HFFc6 (cell line): ENCODE measurements around the gene PPP1R27. TPM values are rescaled to one million over a fixed set of nuclear protein-coding genes. Genes with fewer than 3 reads are reported as not detected.

Experiments
- DNase-seq: peaks from one replicate; pipeline ENCODE4 v3.0.0-alpha.2; 2018
- H3K27ac Mint-ChIP-seq: 2 replicates; pipeline ENCODE4 v1.8.0; 2020; ENCODE audit warnings: mild to moderate bottlenecking, mixed read lengths
- H3K27me3 Mint-ChIP-seq: 2 replicates; pipeline ENCODE4 v1.8.0; 2021; ENCODE audit warnings: mild to moderate bottlenecking, moderate library complexity, mixed read lengths; ENCODE audit not compliant: insufficient read depth
- H3K36me3 Mint-ChIP-seq: 2 replicates; pipeline ENCODE4 v1.8.0; 2021; ENCODE audit warnings: low read depth, mixed read lengths
- H3K4me1 Mint-ChIP-seq: 2 replicates; pipeline ENCODE4 v1.8.0; 2020; ENCODE audit warnings: low read depth, mixed read lengths
- H3K4me3 Mint-ChIP-seq: 2 replicates; pipeline ENCODE4 v1.8.0; 2020; ENCODE audit warnings: mild to moderate bottlenecking, moderate library complexity, mixed read lengths
- H3K9me3 Mint-ChIP-seq: 2 replicates; pipeline ENCODE4 v1.8.0; 2020; ENCODE audit warnings: mild to moderate bottlenecking, mixed read lengths
- total RNA-seq, 6 experiments: library from RNA; stranded (reverse); fragmentation: NEBNext Ultra II Directional; extraction: Animal tissue kit (Norgen Biotek cat#: 25700); gene quantifications; 2 replicates in 1 of 6; 3 replicates in 5 of 6; pipeline ENCODE4 v1.2.3, GENCODE V29; 2021
- TF ChIP-seq, protein P1 (sequence below): fragments of 200-600 bp; sonication (generic); IDR thresholded peaks from 2 replicates; pipeline ENCODE4 v1.5.0; 2021; ENCODE audit warnings: antibody characterized with exemption, mild to moderate bottlenecking

The PPP1R27 gene
- total RNA-seq, 6 experiments from 2014 or later, result not detected

GRCh38 chr17:81865733-81866439 lies 31.0 kb upstream of the PPP1R27 start:
- H3K4me3 Mint-ChIP-seq, result peak overlapping the region; percentile 24; the same call in 1 of the 2 replicates
- peaks cover 46% of the 10 kb centered on the region for H3K4me1 Mint-ChIP-seq
- H3K9me3 Mint-ChIP-seq, result peaks cover 5% of the 10 kb centered on the region; the same call in 1 of the 2 replicates
- no peak for DNase-seq
- H3K27me3 Mint-ChIP-seq, result peaks cover 60% of the 10 kb centered on the region
- peak overlapping the region; percentile 93 for H3K27ac Mint-ChIP-seq
- peaks cover 21% of the 10 kb centered on the region for H3K36me3 Mint-ChIP-seq
- TF ChIP-seq, protein P1, sequence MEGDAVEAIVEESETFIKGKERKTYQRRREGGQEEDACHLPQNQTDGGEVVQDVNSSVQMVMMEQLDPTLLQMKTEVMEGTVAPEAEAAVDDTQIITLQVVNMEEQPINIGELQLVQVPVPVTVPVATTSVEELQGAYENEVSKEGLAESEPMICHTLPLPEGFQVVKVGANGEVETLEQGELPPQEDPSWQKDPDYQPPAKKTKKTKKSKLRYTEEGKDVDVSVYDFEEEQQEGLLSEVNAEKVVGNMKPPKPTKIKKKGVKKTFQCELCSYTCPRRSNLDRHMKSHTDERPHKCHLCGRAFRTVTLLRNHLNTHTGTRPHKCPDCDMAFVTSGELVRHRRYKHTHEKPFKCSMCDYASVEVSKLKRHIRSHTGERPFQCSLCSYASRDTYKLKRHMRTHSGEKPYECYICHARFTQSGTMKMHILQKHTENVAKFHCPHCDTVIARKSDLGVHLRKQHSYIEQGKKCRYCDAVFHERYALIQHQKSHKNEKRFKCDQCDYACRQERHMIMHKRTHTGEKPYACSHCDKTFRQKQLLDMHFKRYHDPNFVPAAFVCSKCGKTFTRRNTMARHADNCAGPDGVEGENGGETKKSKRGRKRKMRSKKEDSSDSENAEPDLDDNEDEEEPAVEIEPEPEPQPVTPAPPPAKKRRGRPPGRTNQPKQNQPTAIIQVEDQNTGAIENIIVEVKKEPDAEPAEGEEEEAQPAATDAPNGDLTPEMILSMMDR, result no peak

- Mint-ChIP-seq H3K36me3 (peaks cover 20% of the 10 kb centered on the region), H3K4me3 (peak overlapping the region; percentile 24; the same call in 1 of the 2 replicates), H3K27me3 (peaks cover 64% of the 10 kb centered on the region), H3K9me3 (peaks cover 5% of the 10 kb centered on the region; the same call in 1 of the 2 replicates), H3K27ac (peak overlapping the region; percentile 93), H3K4me1 (peaks cover 46% of the 10 kb centered on the region)
- TF ChIP-seq, protein P1, result no peak
- DNase-seq, result no peak
Measured at GRCh38 chr17:81865358-81865732, 30.5 kb upstream of the PPP1R27 start.

DNA sequence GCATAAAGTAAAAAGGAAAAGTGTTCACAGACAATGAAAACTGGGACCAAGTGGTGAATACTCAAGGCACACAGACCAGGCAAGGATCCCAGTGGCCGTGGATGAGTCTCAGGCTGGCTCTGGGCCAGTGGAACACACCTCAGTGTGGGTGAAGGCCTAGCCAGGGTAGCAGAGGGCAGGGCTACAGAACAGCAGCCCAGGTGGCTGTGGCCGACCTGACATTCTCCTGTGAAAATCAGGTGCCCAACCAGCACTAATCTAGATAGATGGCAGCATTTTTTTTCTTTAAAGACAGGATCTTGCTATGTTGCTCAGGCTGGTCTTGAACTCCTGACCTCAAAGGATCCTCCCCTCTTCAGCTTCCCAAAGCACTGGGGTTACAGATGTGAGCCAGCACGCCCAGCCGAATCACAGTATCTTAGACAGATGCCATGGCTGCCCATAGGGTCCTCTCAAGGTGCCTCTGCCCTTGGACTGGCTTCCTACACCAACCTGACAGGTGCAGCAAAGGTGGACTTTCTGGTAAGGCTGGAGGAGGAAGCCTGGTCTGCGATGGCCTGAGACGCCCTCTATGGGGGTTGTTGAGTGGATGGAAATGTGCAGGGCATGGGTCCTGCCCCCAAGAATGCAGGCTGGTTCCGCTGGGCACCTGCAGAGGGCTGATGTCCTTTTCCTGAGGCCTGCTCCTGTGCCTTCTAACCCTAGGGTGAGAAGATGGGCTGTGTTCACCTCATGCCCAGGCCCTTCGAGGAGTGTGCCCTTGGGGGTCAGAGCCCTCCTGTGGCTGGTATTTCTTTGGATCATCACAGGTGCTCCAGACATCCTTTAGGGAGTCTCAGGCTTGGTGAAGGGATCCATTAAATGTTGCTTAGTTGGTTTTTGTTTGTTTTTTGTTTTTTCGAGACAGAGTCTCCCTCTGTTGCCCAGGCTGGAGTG lies 29.3 kb upstream of the PPP1R27 start:
- peaks cover 56% of the 10 kb centered on the region for H3K27me3 Mint-ChIP-seq
- peak overlapping the region; percentile 57 for H3K27ac Mint-ChIP-seq
- peaks cover 19% of the 10 kb centered on the region for H3K36me3 Mint-ChIP-seq
- TF ChIP-seq, protein P1, result peak; percentile 40; the same call in 1 of the 2 replicates
- peaks cover 42% of the 10 kb centered on the region for H3K4me1 Mint-ChIP-seq
- peaks cover 5% of the 10 kb centered on the region; the same call in 1 of the 2 replicates for H3K9me3 Mint-ChIP-seq
- peak overlapping the region; percentile 75 for H3K4me3 Mint-ChIP-seq
- no peak for DNase-seq

DNA sequence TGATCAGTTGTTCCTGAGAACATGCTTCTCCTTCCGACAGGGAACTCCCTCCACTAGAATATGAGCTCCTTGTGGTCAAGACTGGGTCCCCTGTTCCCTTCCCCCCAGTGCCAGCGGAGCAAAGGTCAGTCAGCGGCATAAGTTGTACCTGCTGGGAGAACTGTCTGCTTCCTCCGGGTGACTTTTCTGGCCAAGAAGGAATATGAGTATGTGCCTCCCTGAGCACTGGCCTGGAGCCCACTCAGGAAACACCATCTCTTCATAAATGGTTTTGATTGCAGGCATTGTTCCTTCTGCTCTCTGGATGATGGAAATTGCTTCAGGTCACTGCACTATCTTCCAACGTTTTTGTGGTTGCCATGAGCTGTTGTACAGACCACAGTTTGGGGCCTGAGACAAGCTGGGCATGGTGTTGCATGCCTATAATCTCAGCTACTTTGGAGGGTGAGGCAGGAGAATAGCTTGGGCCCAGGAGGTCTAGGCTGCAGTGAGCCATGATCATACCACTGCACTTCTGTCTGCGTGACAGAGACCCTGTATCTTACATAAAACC lies 28.3 kb upstream of the PPP1R27 start:
- Mint-ChIP-seq H3K27me3 (peaks cover 49% of the 10 kb centered on the region), H3K36me3 (peaks cover 19% of the 10 kb centered on the region), H3K27ac (peak overlapping the region; percentile 57), H3K9me3 (peaks cover 5% of the 10 kb centered on the region; the same call in 1 of the 2 replicates), H3K4me1 (peaks cover 34% of the 10 kb centered on the region), H3K4me3 (peak overlapping the region; percentile 75)
- TF ChIP-seq, protein P1, result no peak
- no peak for DNase-seq
